GM21423 (cell line): Measurements from ENCODE around the gene PNLIPRP2.

ENCODE experiments used
- ATAC-seq: cut with Tn5 transposase; IDR thresholded peaks from one replicate; pipeline ENCODE4 v1.9.1; 2021; ENCODE audit warnings: mild to moderate bottlenecking, moderate library complexity; ENCODE audit not compliant: unreplicated experiment

PNLIPRP2 gene

DNA sequence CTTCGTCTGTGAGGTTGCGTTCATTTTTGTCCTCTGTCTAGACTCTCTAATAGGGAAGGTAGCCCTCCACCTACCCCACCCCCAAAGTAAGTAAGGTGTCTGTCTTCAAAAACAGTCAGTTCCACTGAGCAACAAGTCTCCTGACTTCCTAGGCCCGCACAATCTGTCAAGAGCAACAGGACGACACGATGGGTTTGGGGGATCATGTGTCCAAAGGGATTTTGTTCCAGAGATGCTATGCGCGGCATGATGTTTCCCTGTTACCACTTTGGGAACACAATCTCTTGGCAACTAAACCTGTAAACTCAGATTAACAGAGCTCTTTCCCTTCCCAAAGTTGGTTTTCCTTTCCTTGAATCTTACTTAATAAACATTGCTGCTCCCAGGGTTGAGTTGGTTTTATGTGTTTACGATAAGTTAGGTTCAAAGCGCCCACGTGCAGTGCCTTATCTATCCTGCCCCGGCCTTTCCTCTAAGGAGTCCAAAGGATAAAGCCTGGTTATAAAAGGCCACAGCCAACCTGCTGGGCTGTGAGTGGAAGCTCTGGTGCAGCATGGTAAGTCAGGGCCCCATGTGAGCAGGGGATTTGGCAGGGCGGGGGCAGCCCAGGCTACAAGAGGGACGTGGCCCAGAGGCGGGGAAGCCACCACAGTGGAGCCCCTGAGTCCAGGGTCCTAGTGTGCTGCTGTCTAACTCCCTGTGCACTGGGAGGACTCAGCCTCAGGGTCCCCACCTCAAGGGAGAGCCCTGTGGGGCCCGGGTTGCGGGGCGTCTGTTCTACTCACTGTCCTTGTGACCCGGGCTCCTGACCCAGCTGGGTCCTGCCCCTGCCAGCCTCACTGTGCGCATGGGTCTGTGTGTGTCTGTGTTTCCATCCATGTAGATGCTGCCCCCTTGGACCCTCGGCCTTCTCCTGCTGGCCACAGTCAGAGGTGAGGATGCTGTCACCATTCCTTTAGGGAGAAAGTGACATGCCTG, at the start of gene PNLIPRP2:
TSS of gene PNLIPRP2 (plus strand) at position 531 of the 978 bp plus-strand sequence.
- no peak for ATAC-seq

DNA sequence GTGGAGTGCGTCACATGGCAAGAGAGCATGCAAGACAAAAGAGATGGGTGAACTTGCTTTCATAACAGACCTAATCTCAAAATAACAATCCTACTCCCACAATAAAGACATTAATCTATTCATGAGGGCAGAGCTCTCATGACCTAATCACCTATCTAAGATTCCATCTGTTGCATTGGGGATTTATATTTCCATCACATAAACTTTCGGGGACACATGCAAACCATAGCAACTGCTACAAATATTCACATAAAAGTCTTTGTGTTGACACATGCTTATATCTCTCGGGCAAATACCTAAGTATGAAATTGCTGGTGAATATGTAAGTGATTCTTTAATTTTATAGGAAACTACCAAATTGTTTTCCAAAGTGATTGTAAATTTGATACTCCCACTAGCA, 46.0 kb upstream of the PNLIPRP2 start:
- ATAC-seq, result no peak

DNA sequence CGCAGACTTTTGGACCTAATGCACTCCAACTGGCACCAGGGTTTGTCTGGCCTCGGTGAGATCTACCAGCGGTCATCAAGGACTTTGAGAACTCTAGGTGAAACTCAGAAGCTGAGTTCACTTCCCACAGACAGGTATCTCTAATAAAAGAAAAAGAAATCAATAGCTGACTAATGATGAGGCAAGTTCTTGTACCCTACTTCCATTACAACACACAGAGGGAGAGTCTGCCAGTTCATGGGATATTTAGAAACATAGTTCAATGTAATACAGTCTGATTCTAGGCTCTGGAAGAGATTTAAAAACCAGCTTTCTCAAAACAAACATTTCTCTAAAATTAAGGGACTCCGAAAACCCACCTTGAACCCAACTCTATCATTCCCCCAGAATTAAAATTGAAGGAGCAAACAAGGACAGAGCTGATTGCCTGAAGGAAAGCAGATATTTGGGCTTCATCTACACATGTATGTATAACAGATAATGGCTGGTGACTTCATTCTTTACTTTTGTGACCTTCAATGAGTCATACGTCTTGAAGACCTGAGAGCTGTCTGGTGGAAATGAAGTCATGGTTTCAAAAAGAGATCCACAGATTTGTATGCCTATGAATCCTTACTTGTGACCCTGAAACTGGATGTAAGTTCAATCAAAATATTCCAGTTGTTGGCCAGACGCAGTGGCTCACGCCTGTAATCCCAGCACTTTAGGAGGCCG, 32.7 kb upstream of the PNLIPRP2 start:
- no peak for ATAC-seq

DNA sequence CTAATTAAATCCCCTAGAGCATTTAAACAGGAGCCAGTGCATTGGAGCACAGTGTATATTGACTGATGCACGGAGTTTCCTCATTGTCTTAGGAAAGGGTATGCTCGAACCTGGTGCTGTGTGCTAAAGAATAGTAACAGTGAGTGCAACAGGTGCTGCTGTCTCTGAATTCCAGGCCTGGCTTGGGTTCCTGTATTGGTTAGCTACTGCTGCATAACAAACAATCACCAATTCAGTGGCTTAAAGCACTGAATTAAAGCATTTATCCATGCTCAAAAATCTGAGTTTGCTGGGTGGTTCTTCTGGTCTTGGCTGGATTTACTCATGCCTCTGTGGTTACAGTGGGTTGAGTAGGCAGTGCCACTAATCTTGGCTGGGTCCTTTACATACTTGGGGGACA, 31.8 kb upstream of the PNLIPRP2 start:
- no peak for ATAC-seq

DNA sequence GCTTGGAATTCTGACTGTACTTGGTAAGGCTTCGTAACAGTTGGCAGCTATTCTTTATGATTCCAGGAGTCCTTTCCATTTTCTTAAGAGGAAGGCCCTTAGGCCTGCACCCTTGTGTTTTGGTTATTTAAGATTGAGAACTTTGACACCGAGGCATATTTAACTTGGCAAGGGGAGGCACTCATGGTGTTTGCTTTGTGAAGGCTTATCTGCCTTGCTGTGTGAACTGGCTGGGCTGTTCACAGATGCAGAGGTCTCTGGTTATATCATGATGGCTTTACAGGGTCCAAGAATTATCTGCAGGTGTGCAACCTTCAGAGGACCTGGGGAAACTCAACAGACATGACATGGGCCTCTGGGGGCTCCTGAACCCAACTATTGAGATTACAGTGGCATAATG, 30.8 kb upstream of the PNLIPRP2 start:
- ATAC-seq, result no peak

DNA sequence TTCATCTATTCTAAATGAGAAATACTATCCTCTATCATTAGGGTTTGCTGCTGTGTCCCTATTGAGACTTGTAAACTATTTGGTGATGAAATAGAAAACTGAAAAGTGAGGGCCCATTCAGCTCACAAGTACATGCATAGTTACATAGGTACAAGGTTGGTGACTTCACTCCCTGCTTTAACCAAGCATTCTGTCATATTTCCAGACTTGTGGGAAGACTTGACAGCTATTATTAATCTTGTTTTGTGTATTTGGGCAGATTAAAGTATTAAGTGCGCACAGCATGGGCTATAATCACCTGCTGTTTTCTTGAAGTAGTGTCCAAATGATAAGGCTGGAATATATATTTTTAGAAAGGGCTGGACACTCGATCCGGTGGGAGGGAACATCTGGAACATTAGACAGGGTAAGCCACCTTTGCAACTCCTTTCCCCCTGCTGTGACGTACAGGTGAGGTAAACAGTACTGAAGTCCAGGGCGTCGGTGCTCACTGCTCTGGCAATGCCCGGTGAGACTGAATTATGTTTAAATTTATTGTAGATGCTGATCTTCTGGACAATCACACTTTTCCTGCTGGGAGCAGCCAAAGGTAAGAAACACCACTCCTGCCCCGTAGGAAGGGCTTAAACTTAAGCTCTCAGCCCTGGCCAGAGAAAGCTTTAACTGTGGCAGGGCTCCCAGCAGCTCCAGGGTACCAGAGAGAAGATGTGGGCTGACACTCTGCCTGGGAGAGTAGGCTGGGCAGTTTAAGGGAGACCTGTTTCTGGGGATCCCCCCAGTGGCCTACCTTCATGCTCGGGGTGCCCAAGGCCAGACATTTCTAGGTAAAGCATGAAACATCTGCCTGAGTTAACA, 29.9 kb upstream of the PNLIPRP2 start, which contains the start of gene PNLIPRP1:
TSS of gene PNLIPRP1 (plus strand) at position 370 of the 855 bp plus-strand sequence. CDS start at position 541, 171 bp downstream.
- no peak for ATAC-seq

DNA sequence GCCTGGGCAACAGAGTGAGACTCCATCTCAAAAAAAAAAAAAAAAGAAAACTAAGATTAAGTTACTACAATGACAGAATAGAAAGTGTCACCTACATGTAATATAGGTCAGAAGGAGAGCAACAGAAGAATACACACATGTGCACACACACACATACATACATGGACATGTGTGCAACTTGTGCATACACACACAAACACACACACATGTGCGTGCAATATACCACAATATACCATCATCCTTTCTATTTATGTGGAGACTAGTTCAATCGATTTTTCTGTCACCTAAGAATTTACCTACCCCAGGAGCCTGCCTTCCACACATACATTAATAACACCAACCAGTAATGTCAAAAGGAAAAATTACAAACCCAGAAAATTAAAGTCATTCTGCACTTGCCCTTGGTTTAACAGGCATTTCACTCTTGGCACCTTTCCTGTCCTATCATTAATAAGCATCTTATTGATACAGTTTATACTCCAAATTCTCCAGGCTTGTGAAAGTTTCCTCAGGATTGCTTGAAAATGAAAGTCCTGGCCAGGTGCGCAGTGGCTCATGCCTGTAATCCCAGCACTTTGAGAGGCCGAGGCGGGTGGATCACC, 27.5 kb upstream of the PNLIPRP2 start:
- no peak for ATAC-seq

DNA sequence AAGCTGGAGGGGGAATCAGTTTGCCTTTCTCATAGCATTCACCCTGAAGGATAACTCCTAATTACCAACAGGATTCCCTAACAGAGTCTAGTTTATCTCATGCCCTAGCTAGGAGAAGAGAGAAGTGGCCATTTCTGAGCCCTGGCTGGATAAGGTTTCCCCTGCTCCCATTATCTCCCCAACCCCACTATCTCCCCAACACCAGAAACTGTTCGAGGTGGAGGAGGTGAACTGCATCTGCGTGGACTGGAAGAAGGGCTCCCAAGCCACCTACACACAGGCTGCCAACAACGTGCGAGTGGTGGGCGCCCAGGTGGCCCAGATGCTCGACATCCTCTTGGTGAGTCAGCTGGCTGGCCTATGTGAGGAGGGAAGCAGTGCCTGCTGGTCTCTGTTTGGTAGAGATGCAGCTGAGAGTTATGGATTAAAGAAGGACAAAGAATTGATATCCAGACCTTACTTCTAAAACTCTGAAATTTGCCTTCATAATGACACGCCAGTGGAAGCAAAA, 26.2 kb upstream of the PNLIPRP2 start:
- ATAC-seq, result no peak

DNA sequence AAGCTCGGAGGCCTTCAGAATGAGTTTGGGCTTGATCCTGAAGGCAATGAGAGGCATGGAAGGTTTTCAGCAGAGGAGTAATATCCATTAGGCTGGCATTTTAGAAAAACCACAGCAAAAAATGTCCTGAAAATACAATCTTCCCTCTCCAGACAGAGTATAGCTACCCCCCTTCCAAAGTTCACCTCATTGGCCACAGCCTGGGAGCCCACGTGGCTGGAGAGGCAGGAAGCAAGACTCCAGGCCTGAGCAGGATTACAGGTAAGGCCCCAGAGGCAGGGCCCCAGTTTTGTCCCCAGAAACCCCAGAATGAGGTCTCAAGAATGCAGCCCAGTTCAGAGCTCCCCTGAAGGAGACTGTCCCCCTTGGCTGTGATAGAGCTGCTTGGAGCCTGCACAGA, 24.7 kb upstream of the PNLIPRP2 start:
- ATAC-seq, result no peak

DNA sequence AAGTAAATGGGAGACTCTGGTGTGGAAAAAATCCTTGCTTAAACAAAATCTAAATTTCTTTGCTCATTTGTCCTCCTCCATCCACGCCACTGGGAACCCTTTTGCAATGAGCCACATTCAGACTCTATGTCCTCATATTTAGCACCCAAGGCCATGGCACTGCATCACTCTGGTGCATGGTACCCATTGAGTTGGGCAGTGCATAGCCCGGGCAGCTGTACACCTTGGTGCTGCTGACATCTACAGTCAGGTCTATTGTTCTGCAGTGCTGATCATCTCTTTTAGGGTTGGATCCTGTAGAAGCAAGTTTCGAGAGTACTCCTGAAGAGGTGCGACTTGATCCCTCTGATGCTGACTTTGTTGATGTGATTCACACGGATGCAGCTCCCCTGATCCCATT, 23.2 kb upstream of the PNLIPRP2 start:
- no peak for ATAC-seq

DNA sequence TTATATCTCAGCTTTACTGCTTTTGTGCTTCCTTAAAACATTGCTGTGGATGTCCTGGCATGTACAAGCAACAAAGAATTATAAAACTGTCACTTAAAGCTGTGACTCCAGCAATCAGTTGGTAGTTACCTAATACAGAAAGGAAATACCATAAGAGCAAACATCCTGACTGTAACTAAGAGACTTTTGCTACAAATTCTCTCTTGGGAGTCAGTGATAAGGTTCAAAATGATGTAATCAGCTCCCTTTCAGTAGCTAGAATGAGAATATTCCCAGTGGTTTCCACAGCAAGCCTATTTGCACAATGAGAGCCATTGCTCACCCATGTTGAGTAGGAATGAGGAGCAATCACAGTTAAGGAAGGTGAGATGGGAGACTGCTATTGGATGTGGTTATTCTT, 22.4 kb upstream of the PNLIPRP2 start:
- no peak for ATAC-seq

DNA sequence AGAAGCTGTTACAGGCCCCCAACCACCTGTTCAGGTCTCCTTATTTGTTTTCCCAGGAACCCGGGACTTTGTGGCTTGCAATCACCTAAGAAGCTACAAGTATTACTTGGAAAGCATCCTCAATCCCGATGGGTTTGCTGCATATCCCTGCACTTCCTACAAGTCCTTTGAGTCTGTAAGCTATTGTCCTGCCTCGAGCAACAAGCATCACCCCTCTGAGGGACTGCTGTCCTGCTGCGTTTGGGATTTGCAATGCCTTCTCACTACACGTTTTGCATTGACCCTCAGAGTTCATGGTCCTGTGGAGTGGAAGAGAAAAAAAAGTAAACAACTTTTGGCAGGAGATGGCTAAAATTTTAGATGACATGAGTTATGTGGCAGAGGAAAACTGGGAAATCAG, 20.8 kb upstream of the PNLIPRP2 start:
- ATAC-seq, result no peak

DNA sequence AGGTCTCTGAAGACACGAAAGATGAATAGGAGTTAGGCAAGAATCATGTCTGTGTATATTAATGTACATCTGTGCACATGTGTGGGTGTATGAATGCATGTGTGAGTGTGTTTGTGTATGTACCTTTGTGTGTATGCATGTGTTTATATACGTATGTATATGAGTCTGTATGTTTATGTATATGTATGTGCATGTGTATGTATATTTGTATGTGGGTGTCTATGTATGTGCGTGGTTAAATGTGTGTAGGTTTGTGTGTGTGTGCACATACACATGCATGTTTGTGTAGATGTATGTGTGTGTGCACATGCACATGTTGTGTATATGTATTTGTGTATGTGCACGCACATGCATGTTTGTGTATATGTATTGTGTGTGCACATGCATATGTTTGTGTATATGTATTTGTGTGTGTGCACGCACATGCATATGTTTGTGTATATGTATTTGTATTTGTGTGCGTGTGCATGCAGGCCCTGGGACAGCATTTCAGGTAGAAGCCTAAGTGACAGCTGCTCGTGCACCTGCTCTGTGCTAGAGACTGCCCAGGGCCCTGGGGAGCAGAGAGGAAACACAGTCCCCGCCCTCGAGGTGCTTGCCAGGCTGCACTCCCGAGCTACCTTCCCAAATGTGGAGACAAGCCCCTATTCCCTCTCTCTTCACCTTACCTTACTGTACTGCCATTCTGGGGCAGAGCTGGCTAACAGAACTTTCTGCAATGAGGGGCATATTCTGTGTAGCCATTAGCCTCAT, 17.9 kb upstream of the PNLIPRP2 start:
- no peak for ATAC-seq

DNA sequence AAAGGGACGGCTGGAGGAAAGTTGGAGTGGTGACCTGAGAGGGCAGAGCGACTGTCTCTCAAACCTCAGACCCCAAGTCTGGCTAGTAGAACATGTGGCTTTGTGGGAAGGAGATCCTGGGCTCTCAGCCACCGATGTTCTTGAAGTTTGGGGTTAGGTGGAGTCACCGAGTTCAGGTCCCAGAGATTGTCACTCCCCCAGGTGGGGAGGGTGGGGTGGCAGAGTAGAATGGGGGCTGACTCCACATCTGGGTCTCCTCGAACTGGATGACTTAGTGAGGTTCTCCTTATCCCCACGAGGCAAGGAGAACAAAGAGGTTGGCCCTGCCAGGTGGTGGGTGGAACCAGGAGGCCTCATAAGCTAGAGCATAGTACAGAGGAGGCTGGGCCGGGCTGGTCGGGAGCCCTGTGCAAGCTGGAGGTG, 14.7 kb upstream of the PNLIPRP2 start:
- ATAC-seq, result no peak

DNA sequence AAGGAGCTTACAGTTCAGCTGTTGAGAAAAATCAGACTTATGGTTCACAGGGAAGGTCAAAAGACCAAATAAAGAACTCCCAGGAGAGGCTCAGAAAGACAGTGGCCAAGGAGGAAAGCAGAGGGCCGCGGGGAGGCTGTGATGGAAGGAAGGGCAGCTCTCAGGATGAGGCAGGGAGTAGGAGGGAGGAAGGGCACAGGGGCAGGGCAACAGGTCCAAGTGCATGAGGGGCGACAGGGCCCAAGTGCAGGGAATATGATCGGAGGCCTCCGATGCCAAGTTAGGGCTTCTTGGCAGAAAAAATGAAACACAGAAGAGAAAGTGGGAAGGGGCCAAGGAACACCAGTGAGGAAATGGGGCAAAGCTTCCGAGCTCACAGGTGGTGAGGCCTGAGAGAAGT, 13.4 kb upstream of the PNLIPRP2 start:
- no peak for ATAC-seq

DNA sequence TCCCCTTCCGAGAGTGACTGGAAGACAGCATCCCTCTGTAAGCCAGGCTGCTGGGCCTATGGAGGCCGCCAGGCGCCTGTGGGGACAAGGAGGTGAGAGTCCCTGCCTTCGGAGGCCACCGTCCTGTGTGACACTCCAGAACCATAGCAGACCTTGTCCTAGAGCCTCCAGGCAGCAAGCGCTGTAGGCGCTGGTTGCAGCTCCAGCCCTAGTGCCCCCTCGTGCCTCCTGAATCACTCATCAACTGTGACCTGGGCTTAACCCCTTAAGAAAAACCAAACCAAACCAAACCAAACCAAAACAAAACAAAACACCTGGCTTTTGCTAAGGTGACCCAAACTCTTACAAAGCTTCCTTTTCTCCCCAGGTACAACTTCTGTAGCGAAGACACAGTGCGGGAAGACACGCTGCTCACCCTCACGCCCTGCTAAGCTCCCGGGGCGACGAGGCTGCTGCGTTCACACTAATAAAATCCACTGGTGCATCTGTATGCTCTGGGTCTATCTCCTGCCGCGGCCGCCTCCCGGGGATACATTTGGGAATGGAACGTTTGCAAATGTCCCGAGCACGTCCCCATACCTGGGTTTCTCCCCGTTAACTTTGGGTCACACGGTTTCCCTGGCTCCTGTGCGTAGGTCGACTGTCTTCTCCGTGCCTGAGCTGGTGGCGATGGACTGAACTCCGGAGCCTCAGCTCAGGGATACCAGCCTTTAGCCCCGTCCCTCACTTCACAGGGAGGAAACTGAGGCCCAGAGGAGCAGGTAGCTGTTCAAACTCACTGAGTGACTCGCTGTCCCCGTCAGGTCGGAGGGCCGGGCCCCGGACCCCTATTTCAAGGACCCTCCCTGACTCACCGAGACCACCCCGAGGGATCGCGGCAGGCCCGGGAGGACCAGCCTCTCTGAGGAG, 11.8 kb upstream of the PNLIPRP2 start:
- ATAC-seq, result no peak

DNA sequence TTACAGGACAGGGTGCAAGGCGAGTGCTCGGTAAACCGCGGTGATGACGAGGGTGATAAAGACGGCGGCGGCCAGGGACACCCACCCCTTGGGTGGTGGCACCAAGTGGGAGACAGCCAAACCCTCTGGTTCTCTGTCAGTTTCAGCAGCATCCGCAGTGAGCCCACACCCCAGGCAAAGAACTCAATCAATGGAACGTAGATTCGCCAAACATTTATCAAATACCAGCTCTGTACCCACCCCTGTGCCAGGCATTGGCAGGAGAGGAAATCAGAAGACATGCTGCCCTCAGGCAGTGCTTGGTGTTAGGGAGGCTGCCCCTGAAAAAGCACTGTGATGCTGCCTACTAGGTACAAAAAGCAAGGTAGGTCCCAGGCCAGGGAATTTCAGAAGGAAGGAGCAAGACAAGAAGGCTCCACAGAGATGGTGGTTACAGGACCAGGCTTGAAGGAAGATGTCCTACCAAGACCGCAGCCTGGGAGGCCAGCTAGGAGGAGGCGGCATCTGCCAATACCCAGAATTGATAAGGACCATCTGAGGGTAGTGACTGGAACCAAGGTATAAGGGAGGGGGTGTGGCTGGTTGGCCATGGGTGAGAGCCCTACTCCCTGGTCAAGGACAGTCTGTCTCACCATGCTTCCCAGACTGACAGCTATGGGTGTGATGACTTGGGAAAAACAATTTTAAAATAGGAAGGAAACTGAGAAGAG, 10.2 kb upstream of the PNLIPRP2 start:
- ATAC-seq, result no peak

DNA sequence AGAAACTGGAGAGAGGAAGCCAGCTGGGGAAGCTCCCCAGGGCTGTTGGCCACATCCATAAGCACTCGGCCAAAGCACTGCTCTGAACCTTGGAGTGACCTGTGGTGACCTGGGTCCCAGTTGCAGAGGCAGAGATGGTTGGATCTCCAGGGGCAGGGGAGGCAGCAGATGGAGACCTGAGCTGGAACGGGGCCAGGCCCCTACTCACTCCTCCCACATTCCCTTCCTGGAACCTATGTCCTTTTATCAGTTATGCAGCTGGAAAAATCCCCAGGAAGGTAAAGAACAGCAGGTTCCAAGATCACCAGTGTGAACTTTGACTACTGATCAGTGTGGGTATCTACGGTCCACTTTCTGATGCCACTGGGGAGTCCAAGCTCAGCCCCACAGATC, 9.6 kb upstream of the PNLIPRP2 start:
- ATAC-seq, result no peak
